ENCODE measurements around the gene UXT.
A peak's percentile ranks its signal among the peaks of the same experiment; 100 is the strongest.

UXT gene

GRCh38 chrX:47648376-47648775 is 10.6 kb downstream of the UXT start:
- no peak for DNase-seq

GRCh38 chrX:47646636-47647035 is 12.3 kb downstream of the UXT start:
- DNase-seq, result no peak

- no peak for DNase-seq
Observed at GRCh38 chrX:47645530-47645929, 13.4 kb downstream of the UXT start.

- no peak for DNase-seq
Observed at GRCh38 chrX:47644557-47645091, 14.4 kb downstream of the UXT start.

GRCh38 chrX:47643926-47644325 is 15.1 kb downstream of the UXT start:
- DNase-seq, result no peak

GRCh38 chrX:47638816-47639215 is 20.2 kb downstream of the UXT start:
- DNase-seq, result no peak

GRCh38 chrX:47637546-47638195 is 21.3 kb downstream of the UXT start:
- DNase-seq, result no peak

GRCh38 chrX:47634871-47635575 is 24.0 kb downstream of the UXT start:
- no peak for DNase-seq

GRCh38 chrX:47633689-47634590 is 25.0 kb downstream of the UXT start:
- DNase-seq, result no peak

GRCh38 chrX:47632666-47633065 is 26.3 kb downstream of the UXT start:
- no peak for DNase-seq

- no peak for DNase-seq
Observed at GRCh38 chrX:47631676-47632075, 27.3 kb downstream of the UXT start.

GRCh38 chrX:47629419-47630200 is 29.4 kb downstream of the UXT start, which contains the start of gene CFP:
TSS of gene CFP (minus strand) at chrX:47629930. CDS start at chrX:47629844, 86 bp downstream.
- no peak for DNase-seq

GRCh38 chrX:47628982-47629381 is 30.0 kb downstream of the UXT start:
- no peak for DNase-seq

GRCh38 chrX:47625365-47625764 is 33.6 kb downstream of the UXT start:
- DNase-seq, result no peak

GRCh38 chrX:47623540-47624027 is 35.4 kb downstream of the UXT start:
- peak; percentile 82 for DNase-seq

- DNase-seq, result no peak
Observed at GRCh38 chrX:47621851-47622250, 37.1 kb downstream of the UXT start.

GRCh38 chrX:47620303-47620685 is 38.7 kb downstream of the UXT start:
- no peak for DNase-seq

GRCh38 chrX:47619486-47620302 is 39.3 kb downstream of the UXT start, which contains the start of gene SYN1:
TSS of gene SYN1 (minus strand) at chrX:47619857. CDS start at chrX:47619728, 129 bp downstream.
- peak; percentile 87 for DNase-seq

GRCh38 chrX:47618923-47619485 is 40.0 kb downstream of the UXT start:
- DNase-seq, result no peak

GRCh38 chrX:47614618-47615017 is 44.4 kb downstream of the UXT start:
- no peak for DNase-seq

GRCh38 chrX:47613082-47613481 is 45.9 kb downstream of the UXT start:
- DNase-seq, result no peak
